ENCODE measurements around the gene RIGI.
"Not testable (repeated sequence)": the region's sequence is repeated elsewhere in the genome, so short reads cannot be mapped to it uniquely, and the experiment has no call there.

RIGI gene

GRCh38 chr9:32525709-32526030 lies 326 bp downstream of the RIGI start:
- no peak for DNase-seq

- peak; percentile 59 for DNase-seq
Measured at GRCh38 chr9:32524892-32525708, 896 bp downstream of the RIGI start.

- not testable (repeated sequence) for DNase-seq
Measured at GRCh38 chr9:32524558-32524891, 1.5 kb downstream of the RIGI start.

GRCh38 chr9:32523910-32524309 lies 2.1 kb downstream of the RIGI start:
- DNase-seq: no peak

- no peak for DNase-seq
Measured at GRCh38 chr9:32518276-32518675, 7.7 kb downstream of the RIGI start.

GRCh38 chr9:32516241-32516640 lies 9.8 kb downstream of the RIGI start:
- DNase-seq: no peak

GRCh38 chr9:32508728-32509127 lies 17.3 kb downstream of the RIGI start:
- no peak for DNase-seq

GRCh38 chr9:32503008-32503407 lies 23.0 kb downstream of the RIGI start:
- DNase-seq: no peak

GRCh38 chr9:32502464-32502863 lies 23.5 kb downstream of the RIGI start:
- no peak for DNase-seq

- DNase-seq: no peak
Measured at GRCh38 chr9:32501868-32502267, 24.1 kb downstream of the RIGI start.

GRCh38 chr9:32500768-32501167 lies 25.2 kb downstream of the RIGI start:
- no peak for DNase-seq

- no peak for DNase-seq
Measured at GRCh38 chr9:32497921-32498320, 28.1 kb downstream of the RIGI start.

- no peak for DNase-seq
Measured at GRCh38 chr9:32490601-32491000, 35.4 kb downstream of the RIGI start.

GRCh38 chr9:32487981-32488380 lies 38.0 kb downstream of the RIGI start:
- DNase-seq: no peak

- no peak for DNase-seq
Measured at GRCh38 chr9:32486839-32487562, 39.0 kb downstream of the RIGI start.

- DNase-seq: no peak
Measured at GRCh38 chr9:32483343-32483742, 42.7 kb downstream of the RIGI start.

Data from DMS79 (cell line).